ENCODE measurements around the gene COL7A1.

Gene COL7A1

GRCh38 chr3:48599509-48600285 lies 4.6 kb upstream of the COL7A1 start:
- no peak for ATAC-seq
- Mint-ChIP-seq H3K4me1 (peaks cover 11% of the 10 kb centered on the region), H3K27ac (no peak overlapping the region)

DNA sequence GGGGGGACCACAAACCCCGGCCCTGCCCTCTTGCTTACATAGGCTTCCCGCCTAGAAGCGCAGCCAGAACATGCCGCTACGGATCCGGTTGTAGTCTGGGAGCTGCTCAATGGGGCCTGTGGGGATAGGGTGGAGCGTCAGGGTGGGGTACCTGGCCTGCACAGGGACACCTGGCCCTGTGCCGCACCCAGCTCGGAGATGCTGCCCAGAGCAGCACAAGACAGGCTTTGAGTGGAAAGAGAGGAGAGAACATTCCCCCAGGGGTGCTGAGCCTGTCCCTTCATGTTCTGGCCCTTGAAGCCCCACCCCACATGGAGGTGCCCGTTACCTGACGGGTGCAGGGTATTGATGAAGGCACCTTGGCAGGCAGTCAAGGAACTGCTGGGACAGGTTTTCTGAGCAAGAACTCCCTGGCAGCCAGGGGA lies 4.0 kb upstream of the COL7A1 start:
- Mint-ChIP-seq H3K4me3 (no peak overlapping the region), H3K9me3 (no peaks in the 10 kb centered on the region), H3K27me3 (peaks cover 24% of the 10 kb centered on the region), H3K4me1 (peaks cover 17% of the 10 kb centered on the region), H3K27ac (no peak overlapping the region)
- ATAC-seq (no peak), DNase-seq (no peak)

More at GRCh38 chr3:48599509-48600285, 4.6 kb upstream of the COL7A1 start:
- no peaks in the 10 kb centered on the region for H3K9me3 Mint-ChIP-seq
- DNase-seq, result no peak
- H3K4me3 Mint-ChIP-seq, result no peak overlapping the region
- peaks cover 18% of the 10 kb centered on the region for H3K27me3 Mint-ChIP-seq

GRCh38 chr3:48598323-48599076 lies 3.4 kb upstream of the COL7A1 start:
- ATAC-seq, result no peak
- Mint-ChIP-seq H3K9me3 (no peaks in the 10 kb centered on the region), H3K27ac (no peak overlapping the region), H3K27me3 (peaks cover 30% of the 10 kb centered on the region), H3K4me3 (no peak overlapping the region), H3K4me1 (peaks cover 17% of the 10 kb centered on the region)
- DNase-seq, result no peak

DNA sequence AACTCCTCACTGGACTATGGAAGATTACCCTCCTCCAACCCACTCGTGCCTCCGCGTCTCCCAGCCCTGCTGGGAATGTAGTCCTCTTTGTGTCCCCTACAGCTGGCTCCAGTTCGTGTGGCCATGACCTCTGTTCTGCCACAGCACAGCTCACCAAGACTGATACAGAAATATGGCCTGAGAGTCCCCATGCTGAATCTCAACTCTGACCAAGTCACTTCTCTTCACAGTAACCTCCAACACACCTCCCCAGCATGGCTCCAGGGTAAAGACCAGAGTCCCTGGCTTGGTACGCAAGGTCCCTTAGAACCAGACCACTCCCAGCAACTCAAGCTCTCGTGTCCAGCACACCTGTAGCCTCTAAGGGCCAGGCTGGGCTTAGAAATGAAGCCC lies 2.3 kb upstream of the COL7A1 start:
- DNase-seq, result no peak
- H3K9me3 Mint-ChIP-seq, result no peaks in the 10 kb centered on the region
- peaks cover 17% of the 10 kb centered on the region for H3K4me1 Mint-ChIP-seq
- H3K4me3 Mint-ChIP-seq, result no peak overlapping the region
- no peak for ATAC-seq
- H3K27me3 Mint-ChIP-seq, result peaks cover 41% of the 10 kb centered on the region
- H3K27ac Mint-ChIP-seq, result no peak overlapping the region

DNA sequence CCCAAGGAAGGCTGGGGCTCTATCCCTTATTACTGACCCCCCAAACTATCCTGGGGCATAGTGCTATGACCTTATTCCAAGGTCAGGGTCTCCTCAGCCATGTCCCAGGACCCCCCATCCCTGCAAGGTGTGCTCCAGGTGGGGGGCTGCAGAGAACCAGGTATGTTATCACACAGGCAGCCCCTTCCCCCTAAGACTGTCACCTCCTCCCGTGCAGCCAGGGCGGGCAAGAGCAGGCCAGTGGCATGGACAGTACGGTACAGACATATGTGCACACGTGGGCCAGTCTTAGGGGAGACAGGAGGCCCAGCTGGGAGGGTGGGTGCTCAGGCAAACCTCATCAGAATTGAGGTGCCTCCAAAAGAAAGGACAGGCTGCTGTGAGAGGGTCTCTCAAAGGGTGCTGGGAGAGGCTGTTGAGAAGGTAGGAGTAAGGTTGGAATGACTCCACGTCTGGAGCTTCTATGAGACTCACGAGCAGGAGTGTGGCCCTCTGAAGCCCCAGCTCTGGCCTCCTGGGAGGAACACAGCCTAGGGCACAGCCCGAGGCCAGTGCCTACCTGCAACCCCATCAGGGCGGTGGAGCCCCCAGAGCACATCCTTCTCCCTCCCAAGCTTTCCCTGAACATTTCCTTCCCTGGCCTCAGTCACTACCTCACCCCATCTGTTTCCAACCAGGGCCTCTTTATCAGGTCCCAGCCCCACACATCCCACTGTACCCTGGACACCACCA lies 1.7 kb upstream of the COL7A1 start:
- ATAC-seq, result peak; percentile 9
- H3K27me3 Mint-ChIP-seq, result peaks cover 47% of the 10 kb centered on the region

GRCh38 chr3:48596157-48596556 lies 1.0 kb upstream of the COL7A1 start:
- peak overlapping the region in 1 of 2 donors; percentile 21 for H3K27ac Mint-ChIP-seq
- H3K27me3 Mint-ChIP-seq, result peaks cover 52% of the 10 kb centered on the region
- peaks cover 17% of the 10 kb centered on the region for H3K4me1 Mint-ChIP-seq
- peak overlapping the region in 1 of 2 donors; percentile 38 for H3K4me3 Mint-ChIP-seq
- H3K9me3 Mint-ChIP-seq, result no peaks in the 10 kb centered on the region
- ATAC-seq (no peak), DNase-seq (no peak)

More for the DNA sequence above, 1.7 kb upstream of the COL7A1 start:
- H3K4me1 Mint-ChIP-seq, result peaks cover 17% of the 10 kb centered on the region
- no peak for DNase-seq
- H3K4me3 Mint-ChIP-seq, result no peak overlapping the region
- peak overlapping the region in 1 of 2 donors; percentile 21 for H3K27ac Mint-ChIP-seq
- no peaks in the 10 kb centered on the region for H3K9me3 Mint-ChIP-seq

DNA sequence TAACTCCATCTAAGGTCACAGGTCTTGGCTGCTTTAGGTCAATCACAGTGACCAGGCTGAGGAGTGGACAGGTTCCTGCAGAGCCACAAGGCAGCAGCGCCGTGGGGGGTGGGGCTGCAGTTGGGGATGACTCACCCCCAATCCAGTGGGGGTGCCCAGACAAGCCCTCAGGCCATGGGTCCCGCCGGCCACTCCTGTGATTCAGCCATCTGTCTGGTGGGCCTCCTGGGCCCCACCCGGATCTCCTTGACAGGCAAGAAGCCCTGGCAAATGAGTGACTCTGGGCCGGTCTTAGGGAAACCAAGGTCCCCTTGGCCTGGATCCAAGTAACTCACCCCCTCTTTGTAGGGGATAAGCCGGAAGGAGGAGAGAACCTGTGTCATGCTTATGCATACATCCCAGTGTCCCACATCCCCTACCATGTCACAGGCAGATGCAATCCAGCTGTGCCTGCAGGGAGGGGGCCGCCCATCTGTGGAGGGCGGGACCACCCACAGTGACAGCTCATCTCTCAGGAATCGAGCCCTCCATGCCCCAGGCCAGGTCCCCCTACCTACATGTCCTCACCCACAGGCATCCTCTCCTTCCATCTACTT lies 495 bp upstream of the COL7A1 start:
- ATAC-seq, result peak; percentile 6
- Mint-ChIP-seq H3K4me1 (peaks cover 17% of the 10 kb centered on the region), H3K4me3 (peak overlapping the region in 1 of 2 donors; percentile 62), H3K27me3 (peaks cover 57% of the 10 kb centered on the region), H3K9me3 (no peaks in the 10 kb centered on the region), H3K27ac (peak overlapping the region in 1 of 2 donors; percentile 21)
- DNase-seq, result no peak

DNA sequence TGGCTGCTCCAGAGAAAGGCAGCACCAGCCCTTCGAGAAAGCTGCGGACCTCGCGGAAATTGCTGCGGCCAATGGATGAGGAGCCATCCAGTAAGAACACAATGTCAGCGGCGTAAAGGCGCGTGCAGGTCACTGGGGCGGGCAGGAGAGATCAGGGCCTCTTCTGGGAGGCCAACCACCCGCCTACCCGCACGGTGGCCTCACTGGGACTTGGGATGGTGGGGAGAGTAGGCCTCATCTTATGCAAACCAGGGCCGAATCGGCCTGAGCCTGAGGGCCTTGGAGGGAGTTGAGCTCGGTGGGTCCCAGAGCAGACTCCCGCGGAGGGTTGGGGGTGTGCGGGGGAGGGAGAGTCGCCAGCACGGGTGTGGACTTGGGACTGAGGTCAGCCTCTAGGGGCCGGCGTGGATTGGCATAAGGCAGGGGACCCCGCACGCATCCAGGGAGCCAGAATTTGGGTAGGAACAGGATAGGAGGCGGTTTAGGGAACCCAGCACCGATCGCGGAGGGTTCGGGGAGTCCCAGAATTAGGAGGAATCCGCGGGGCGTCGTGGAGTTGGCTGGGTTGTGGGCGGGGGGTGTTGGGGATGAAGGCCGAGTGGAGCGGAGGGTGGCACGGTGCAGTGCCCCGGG lies 596 bp downstream of the COL7A1 start:
- H3K27ac Mint-ChIP-seq, result no peak overlapping the region
- H3K4me1 Mint-ChIP-seq, result peaks cover 17% of the 10 kb centered on the region
- no peaks in the 10 kb centered on the region for H3K9me3 Mint-ChIP-seq
- DNase-seq, result no peak
- H3K27me3 Mint-ChIP-seq, result peaks cover 68% of the 10 kb centered on the region
- ATAC-seq, result no peak
- H3K4me3 Mint-ChIP-seq, result peak overlapping the region; percentile 41 to 62

- no peak for DNase-seq
- Mint-ChIP-seq H3K27ac (no peak overlapping the region), H3K27me3 (peaks cover 80% of the 10 kb centered on the region), H3K4me1 (peaks cover 17% of the 10 kb centered on the region), H3K9me3 (no peaks in the 10 kb centered on the region), H3K4me3 (no peak overlapping the region)
- ATAC-seq, result no peak
Observed at GRCh38 chr3:48593337-48593736, 1.8 kb downstream of the COL7A1 start.

- ATAC-seq (no peak), DNase-seq (no peak)
- Mint-ChIP-seq H3K4me3 (no peak overlapping the region), H3K9me3 (no peaks in the 10 kb centered on the region), H3K27me3 (peaks cover 87% of the 10 kb centered on the region), H3K27ac (no peak overlapping the region), H3K4me1 (peaks cover 17% of the 10 kb centered on the region)
Observed at GRCh38 chr3:48592519-48593087, 2.5 kb downstream of the COL7A1 start.

- H3K27ac Mint-ChIP-seq, result no peak overlapping the region
- H3K27me3 Mint-ChIP-seq, result peaks cover 92% of the 10 kb centered on the region
- ATAC-seq (no peak), DNase-seq (no peak)
- H3K4me1 Mint-ChIP-seq, result peaks cover 17% of the 10 kb centered on the region
- no peaks in the 10 kb centered on the region for H3K9me3 Mint-ChIP-seq
- H3K4me3 Mint-ChIP-seq, result no peak overlapping the region
Observed at GRCh38 chr3:48591886-48592518, 3.1 kb downstream of the COL7A1 start.

DNA sequence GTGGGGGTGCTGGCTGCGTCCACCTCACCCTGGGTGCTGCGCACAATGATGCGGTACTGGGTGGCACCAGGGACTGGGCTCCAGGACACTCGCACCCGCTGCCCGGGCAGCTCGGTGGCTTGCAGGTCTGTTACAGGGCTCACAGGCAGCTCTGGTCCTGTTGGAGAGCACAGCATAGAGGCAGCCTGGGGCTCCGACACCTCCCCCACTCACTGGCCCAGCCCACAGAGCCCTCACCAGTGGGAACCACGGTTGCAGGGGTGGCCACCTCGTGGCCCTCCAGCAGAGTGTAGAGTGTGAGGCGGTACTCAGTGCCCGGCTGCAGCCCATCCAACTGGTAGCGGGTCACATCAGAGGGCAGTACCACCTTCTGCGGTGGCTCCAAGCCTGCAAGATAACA lies 3.7 kb downstream of the COL7A1 start:
- H3K4me3 Mint-ChIP-seq, result no peak overlapping the region
- H3K27me3 Mint-ChIP-seq, result peaks cover 92% of the 10 kb centered on the region
- DNase-seq (no peak), ATAC-seq (no peak)
- no peak overlapping the region for H3K27ac Mint-ChIP-seq
- no peaks in the 10 kb centered on the region for H3K9me3 Mint-ChIP-seq
- H3K4me1 Mint-ChIP-seq, result peaks cover 17% of the 10 kb centered on the region

DNA sequence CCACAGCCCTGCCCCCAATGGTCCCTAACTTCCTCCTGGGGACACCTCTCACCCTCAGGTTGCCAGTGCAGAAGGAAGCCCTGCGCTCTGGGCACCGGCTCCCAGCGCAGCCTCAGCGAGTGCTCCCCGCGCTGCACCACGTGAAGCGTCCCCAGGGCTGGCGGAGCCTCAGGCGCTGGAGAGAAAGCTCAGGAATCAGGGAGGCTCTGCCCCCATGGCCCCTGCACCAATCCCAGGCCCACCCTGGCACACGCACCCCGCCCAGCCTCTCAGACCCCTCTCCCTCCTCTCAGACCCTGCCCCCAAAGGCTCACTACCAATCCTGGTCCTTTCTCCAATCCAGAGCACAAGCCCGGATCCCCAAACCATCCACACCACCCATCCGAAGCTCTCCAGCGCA lies 6.9 kb downstream of the COL7A1 start:
- H3K9me3 Mint-ChIP-seq, result no peaks in the 10 kb centered on the region
- ATAC-seq, result no peak
- no peaks in the 10 kb centered on the region for H3K4me1 Mint-ChIP-seq
- H3K27ac Mint-ChIP-seq, result peak overlapping the region in 1 of 2 donors; percentile 19
- H3K4me3 Mint-ChIP-seq, result no peak overlapping the region
- H3K27me3 Mint-ChIP-seq, result peaks cover 60% of the 10 kb centered on the region
- DNase-seq, result no peak

GRCh38 chr3:48587686-48588085 lies 7.4 kb downstream of the COL7A1 start:
- peaks cover 54% of the 10 kb centered on the region for H3K27me3 Mint-ChIP-seq
- no peak overlapping the region for H3K4me3 Mint-ChIP-seq
- no peak overlapping the region for H3K27ac Mint-ChIP-seq
- DNase-seq, result no peak
- no peaks in the 10 kb centered on the region for H3K4me1 Mint-ChIP-seq
- no peaks in the 10 kb centered on the region for H3K9me3 Mint-ChIP-seq
- no peak for ATAC-seq

Measured in stimulated activated naive CD8-positive, alpha-beta T cell treated with anti-CD3 and anti-CD28 coated beads, Interleukin-15, amount 100 ng/mL, for 72 hours (primary cell).